Jurkat, Clone E6-1 (cell line): ENCODE measurements around the gene KCTD11. TPM values are rescaled to one million over a fixed set of nuclear protein-coding genes. Genes with fewer than 3 reads are reported as not detected.

Source experiments
- DNase-seq: peaks from one replicate; pipeline ENCODE4 v3.0.0-alpha.2; 2011; ENCODE audit warnings: low read depth, low spot score
- H3K4me3 ChIP-seq: 2 replicates; pipeline ENCODE4 v1.5.1; 2011; ENCODE audit warnings: mild to moderate bottlenecking, low read length, control low read depth, moderate library complexity
- polyA plus RNA-seq: library from polyadenylated mRNA; unstranded; fragments of >200 nt; gene quantifications from one replicate; pipeline ENCODE4 v1.2.1, GENCODE V29; 2012; ENCODE audit warnings: missing spikeins; ENCODE audit not compliant: insufficient read length, insufficient read depth

Gene KCTD11
- 2.6 TPM for polyA plus RNA-seq

- H3K4me3 ChIP-seq, result no peak within 1 kb of the TSS
- DNase-seq, result no peak
Observed at GRCh38 chr17:7351665-7352502, at the start of gene KCTD11. Gene KCTD11 (plus strand): TSS chr17:7352162.

DNA sequence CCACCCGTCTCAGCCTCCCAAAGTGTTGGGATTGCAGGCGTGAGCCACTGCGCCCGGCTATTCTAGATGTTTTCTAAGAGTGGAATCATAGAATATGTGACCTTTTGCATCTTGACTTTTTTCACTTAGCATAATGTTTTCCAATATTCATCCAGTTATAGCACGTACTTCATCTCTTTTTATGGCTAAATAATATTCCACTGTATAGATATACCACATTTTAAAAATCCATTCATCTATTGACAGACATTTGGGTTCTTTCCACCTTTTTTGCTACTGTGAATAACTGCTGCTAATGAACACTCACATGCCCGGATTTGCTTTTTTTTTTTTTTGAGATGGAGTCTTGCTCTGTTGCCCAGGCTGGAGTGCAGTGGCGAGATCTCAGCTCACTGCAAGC, 47.8 kb upstream of the KCTD11 start:
- no peak overlapping the region for H3K4me3 ChIP-seq
- no peak for DNase-seq

GRCh38 chr17:7306911-7307685, 44.9 kb upstream of the KCTD11 start, which contains the start of gene EIF5A:
Gene EIF5A (plus strand): TSS chr17:7307628. CDS start chr17:7309636, 2,008 bp downstream.
- peak; percentile 100 for DNase-seq
- peak within 1 kb of the TSS; percentile 81 for H3K4me3 ChIP-seq

GRCh38 chr17:7307686-7308624, 44.0 kb upstream of the KCTD11 start:
- no peak for DNase-seq

DNA sequence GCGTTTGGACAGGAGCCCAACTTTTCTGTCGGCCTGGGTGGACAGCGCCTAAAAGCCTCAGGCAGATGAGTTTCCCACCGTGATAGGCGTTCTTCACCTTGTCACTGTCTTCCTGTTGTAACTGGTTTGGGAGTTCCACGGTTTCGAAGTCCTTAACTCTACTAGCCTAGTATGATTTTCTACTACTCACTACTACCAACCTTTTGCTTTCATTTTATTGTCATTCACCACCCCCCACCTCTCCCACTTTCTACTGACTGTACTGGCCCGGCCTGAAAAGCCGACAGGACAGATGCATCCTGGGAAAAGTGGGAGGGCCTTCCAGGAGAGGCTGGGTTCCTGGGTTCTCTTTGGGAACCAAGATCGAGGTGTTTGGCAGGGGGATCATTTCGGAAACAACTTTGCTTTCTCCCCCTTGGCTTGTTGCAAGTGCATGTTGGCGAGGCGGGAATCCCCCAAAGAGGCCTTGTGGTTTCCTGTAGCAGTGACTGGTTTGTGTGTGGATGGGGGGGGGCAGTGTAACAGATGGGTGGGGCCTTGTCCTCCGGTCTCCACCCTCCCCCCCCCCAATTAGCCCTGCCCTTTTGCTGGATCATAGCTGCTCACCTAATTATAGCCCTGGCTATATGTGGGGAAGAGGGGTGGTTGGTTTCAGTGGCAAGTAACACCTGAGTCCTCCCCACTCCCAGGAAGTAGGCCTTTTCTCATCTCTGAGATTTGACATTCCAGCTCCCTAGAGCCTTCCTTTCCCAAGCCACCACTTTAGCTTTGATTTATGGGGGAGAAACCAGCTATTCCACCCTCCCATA, 43.1 kb upstream of the KCTD11 start:
- DNase-seq, result peak; percentile 90
- peak overlapping the region; percentile 81 for H3K4me3 ChIP-seq

More at GRCh38 chr17:7307686-7308624, 44.0 kb upstream of the KCTD11 start:
- peak overlapping the region; percentile 81 for H3K4me3 ChIP-seq

GRCh38 chr17:7309628-7310027, 42.3 kb upstream of the KCTD11 start:
- no peak for DNase-seq
- peak overlapping the region; percentile 81 for H3K4me3 ChIP-seq

DNA sequence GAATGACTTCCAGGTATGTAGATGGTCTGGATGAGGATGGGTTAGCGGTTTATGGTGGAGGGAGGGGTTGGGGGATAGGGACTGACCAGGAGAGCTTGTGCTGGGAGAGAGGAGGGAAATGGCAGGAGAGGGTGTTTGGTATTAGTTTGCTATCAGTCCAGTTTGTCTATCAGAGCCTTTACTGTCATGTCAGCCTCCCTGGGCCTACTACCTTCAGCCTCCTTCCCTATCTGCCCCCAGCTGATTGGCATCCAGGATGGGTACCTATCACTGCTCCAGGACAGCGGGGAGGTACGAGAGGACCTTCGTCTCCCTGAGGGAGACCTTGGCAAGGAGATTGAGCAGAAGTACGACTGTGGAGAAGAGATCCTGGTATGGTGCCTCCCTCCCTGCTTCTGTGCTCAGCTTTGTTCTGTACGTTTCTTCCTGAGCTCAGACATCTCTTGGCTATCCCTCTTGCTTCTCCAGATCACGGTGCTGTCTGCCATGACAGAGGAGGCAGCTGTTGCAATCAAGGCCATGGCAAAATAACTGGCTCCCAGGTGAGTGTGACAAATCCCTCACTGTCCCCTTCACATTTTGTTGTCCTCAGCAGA, 40.8 kb upstream of the KCTD11 start:
- H3K4me3 ChIP-seq, result no peak overlapping the region
- no peak for DNase-seq

DNA sequence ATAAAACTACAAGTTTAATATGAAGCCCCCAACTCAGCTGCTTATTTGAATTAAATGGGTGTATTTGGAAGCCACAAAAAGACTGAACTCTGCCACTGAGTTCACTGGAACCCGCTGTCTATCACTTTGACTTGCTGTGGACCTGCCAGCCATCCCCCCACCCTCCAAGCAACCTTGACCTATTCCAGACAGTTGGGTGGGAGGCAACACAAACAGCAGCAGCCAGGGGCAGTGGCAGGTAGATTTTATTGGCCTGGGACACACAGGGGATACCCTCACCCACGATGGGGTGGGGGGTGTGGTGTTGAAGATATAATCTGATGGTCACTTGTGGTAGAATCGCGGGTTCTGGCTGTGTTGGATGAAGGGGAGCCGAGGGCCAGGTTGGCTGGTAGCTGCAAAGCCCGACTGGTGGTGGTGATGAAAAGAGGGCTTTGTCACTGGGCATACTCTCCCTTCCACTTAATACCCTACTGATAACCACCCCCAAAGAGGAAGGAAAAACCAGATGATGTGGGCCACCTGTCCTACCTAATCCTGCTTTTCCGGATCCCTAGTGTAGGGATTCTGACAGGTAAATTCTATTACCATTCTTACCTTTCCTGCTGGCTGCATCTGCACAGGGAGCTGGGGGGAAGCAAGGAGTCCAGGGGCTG, 39.4 kb upstream of the KCTD11 start:
- DNase-seq, result no peak
- no peak overlapping the region for H3K4me3 ChIP-seq

DNA sequence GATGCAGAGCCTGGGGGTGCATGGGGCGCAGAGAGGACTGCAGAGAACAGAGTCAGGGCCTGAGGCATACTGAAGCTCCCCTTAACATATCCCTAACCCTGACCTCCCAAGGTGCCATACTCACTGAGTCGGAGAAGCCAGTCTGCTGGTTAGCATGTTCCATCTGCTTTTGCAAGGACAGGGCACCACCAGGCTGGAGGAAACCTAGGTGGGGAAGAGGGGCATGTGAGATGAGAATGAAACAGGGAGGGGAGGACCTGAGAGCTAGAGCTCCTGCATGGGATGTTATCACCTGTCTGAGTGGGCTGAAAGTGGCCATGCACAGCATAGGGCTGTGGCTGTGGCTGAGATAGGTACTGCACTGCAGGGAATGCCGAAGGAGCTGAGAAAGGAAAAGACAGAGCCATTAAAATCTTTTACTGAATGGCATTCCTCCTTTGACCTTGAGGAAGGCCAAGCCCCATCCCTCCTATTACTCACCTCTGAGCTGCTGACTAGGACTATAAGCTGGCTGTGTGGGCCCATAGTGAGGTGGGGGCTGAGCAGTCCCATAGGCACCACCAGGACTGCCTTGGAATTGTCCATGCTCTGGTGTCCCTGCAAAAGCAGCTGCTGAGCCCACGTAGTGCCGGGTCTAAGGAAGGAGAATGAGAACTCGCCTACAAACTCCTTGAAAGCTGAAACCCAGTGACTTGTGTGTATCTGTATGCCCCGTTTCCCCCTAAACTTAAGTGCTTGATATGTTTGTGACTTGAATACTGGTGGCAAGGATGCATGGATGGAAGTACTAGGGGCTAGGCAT, 38.7 kb upstream of the KCTD11 start:
- H3K4me3 ChIP-seq, result no peak overlapping the region
- no peak for DNase-seq

- H3K4me3 ChIP-seq, result peak overlapping the region; percentile 78
- DNase-seq, result no peak
Observed at GRCh38 chr17:7313890-7314718, 37.9 kb upstream of the KCTD11 start.

GRCh38 chr17:7314719-7315569, 37.0 kb upstream of the KCTD11 start, which contains the start of gene GPS2:
Gene GPS2 (minus strand): TSS chr17:7315360. CDS start chr17:7315052, 308 bp downstream.
- DNase-seq, result peak; percentile 77
- H3K4me3 ChIP-seq, result peak within 1 kb of the TSS; percentile 78

- DNase-seq, result no peak
- peak overlapping the region; percentile 78 for H3K4me3 ChIP-seq
Observed at GRCh38 chr17:7315570-7316235, 36.3 kb upstream of the KCTD11 start.

DNA sequence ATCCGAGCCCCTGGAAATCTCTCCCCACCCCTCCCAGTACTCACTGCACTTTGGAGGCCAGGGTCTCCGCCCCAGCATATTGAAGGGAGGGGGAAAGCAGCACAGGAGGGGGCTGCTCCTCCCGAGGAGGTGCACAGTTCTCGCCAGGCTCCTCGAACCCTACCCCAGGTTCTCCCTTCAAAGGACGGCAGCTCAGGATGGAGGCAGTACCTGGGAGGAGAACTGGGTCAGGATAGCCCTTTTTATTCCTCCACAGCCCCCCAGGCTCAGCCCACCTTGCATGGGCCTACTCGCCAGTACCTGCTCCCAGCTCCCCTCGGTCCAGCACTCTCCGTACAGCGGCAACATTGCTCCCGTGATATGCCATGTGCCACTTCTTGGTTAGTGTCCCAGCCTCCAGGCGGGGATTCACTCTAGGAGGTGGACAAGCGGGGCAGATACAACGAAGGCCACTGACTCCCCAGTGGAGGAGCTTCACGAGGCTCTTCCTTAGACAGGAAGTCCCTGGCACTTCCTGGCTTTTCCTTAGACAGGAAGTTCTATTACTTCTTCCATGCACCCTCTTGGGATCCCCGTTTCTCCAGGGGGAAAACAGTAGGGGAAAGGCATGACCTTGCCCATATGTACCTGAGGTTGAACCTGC, 34.7 kb upstream of the KCTD11 start:
- DNase-seq, result no peak
- H3K4me3 ChIP-seq, result no peak overlapping the region
